ENCODE data around the gene ADGRV1.

- no peak for TF ChIP-seq CTCF (IDR thresholded peaks at IDR 0.05; ENCODE audit: borderline replicate concordance, extremely low read depth, low read length, poor library complexity, severe bottlenecking)
- TF ChIP-seq EZH2 (IDR thresholded peaks at IDR 0.05; ENCODE audit: borderline replicate concordance, low read depth, low read length, severe bottlenecking): no peak
Observed at GRCh38 chr5:90747693-90748092, 189.1 kb downstream of the ADGRV1 start.

Data from DND-41 (cell line).